ENCODE data around the gene MOK. TPM values are rescaled to one million over a fixed set of nuclear protein-coding genes. Genes with fewer than 3 reads are reported as not detected.

The MOK gene
- total RNA-seq, 4 donors from 2014 or later = 1.3 to 2.8 (median 2.3) TPM

GRCh38 chr14:102282751-102283465 lies 22.1 kb downstream of the MOK start:
- Histone ChIP-seq H3K4me3 (no peak overlapping the region), H3K36me3 (no peaks in the 10 kb centered on the region), H3K27me3 (no peaks in the 10 kb centered on the region), H3K27ac (no peak overlapping the region), H3K9me3 (no peaks in the 10 kb centered on the region), H3K4me1 (peaks cover 5 to 10% of the 10 kb centered on the region in 2 donors)
- DNase-seq (no peak), ATAC-seq (no peak)
- TF ChIP-seq CTCF (IDR thresholded peaks at IDR 0.05 in 4 of 5, conservative IDR thresholded peaks at IDR 0.05 in 1 of 5) (no peak), POLR2A (IDR thresholded peaks at IDR 0.05) (no peak)
- in situ Hi-C loops (cut with MboI; ENCODE audit: low sequenced_read_pairs in 4 of 4) (no loop called here), intact Hi-C loops (cut with DNase I; ENCODE audit: low total_unique reads) (no loop called here)

- no peaks in the 10 kb centered on the region for H3K36me3 ChIP-seq
- TF ChIP-seq CTCF (IDR thresholded peaks at IDR 0.05 in 4 of 5, conservative IDR thresholded peaks at IDR 0.05 in 1 of 5) = no peak
- no peak overlapping the region for H3K27ac ChIP-seq
- H3K9me3 ChIP-seq = no peaks in the 10 kb centered on the region
- ATAC-seq (no peak), DNase-seq (no peak)
- H3K4me3 ChIP-seq = no peak overlapping the region
- no peaks in the 10 kb centered on the region for H3K27me3 ChIP-seq
- intact Hi-C loops (cut with DNase I; ENCODE audit: low total_unique reads) (no loop called here), in situ Hi-C loops (cut with MboI; ENCODE audit: low sequenced_read_pairs in 4 of 4) (no loop called here)
- peaks cover 7 to 12% of the 10 kb centered on the region in 2 donors for H3K4me1 ChIP-seq
These were observed 24.5 kb downstream of the MOK start for GRCh38 chr14:102280376-102280962.

- intact Hi-C loops (cut with DNase I; ENCODE audit: low total_unique reads) (no loop called here), in situ Hi-C loops (cut with MboI; ENCODE audit: low sequenced_read_pairs in 4 of 4) (no loop called here)
- no peaks in the 10 kb centered on the region for H3K9me3 ChIP-seq
- peaks cover 7 to 12% of the 10 kb centered on the region in 2 donors for H3K4me1 ChIP-seq
- no peak for ATAC-seq
- H3K36me3 ChIP-seq = no peaks in the 10 kb centered on the region
- H3K27me3 ChIP-seq = no peaks in the 10 kb centered on the region
- no peak for TF ChIP-seq CTCF (IDR thresholded peaks at IDR 0.05 in 4 of 5, conservative IDR thresholded peaks at IDR 0.05 in 1 of 5)
- no peak for TF ChIP-seq POLR2A (IDR thresholded peaks at IDR 0.05)
- H3K27ac ChIP-seq = no peak overlapping the region
- no peak overlapping the region for H3K4me3 ChIP-seq
- DNase-seq = no peak
These were observed 25.1 kb downstream of the MOK start for GRCh38 chr14:102279688-102280348.

- Histone ChIP-seq H3K4me1 (peaks cover 7 to 12% of the 10 kb centered on the region in 2 donors), H3K27ac (no peak overlapping the region)
These were observed 25.7 kb downstream of the MOK start for GRCh38 chr14:102279282-102279681.

More at GRCh38 chr14:102279282-102279681, 25.7 kb downstream of the MOK start:
- H3K27me3 ChIP-seq = no peaks in the 10 kb centered on the region
- no peak for ATAC-seq
- no peak overlapping the region for H3K4me3 ChIP-seq
- in situ Hi-C loops (cut with MboI; ENCODE audit: low sequenced_read_pairs in 4 of 4) = no loop called here
- intact Hi-C loops (cut with DNase I; ENCODE audit: low total_unique reads) = no loop called here
- H3K9me3 ChIP-seq = no peaks in the 10 kb centered on the region
- no peak for TF ChIP-seq POLR2A (IDR thresholded peaks at IDR 0.05)
- no peak for TF ChIP-seq CTCF (IDR thresholded peaks at IDR 0.05 in 4 of 5, conservative IDR thresholded peaks at IDR 0.05 in 1 of 5)
- DNase-seq = no peak
- no peaks in the 10 kb centered on the region for H3K36me3 ChIP-seq
